Neural cell (in vitro differentiated cells): ENCODE results near the gene ECI1.

Source experiments
- CTCF ChIP-seq: fragments of 450-650 bp; IDR thresholded peaks from 2 replicates; pipeline ENCODE4 v1.5.1; 2014; ENCODE audit warnings: antibody characterized with exemption, mild to moderate bottlenecking, moderate library complexity; ENCODE audit not compliant: poor library complexity, severe bottlenecking
- EP300 ChIP-seq: fragments of 450-650 bp; conservative IDR thresholded peaks from 2 replicates; pipeline ENCODE4 v1.6.1; 2014; ENCODE audit warnings: antibody characterized with exemption, mild to moderate bottlenecking, moderate library complexity; ENCODE audit not compliant: poor library complexity, severe bottlenecking
- EZH2 ChIP-seq: fragments of 200-600, 300-800 bp; shearing (Covaris generic), sonication (generic); IDR thresholded peaks from 2 replicates; pipeline ENCODE4 v1.6.1; 2014; ENCODE audit warnings: antibody characterized with exemption, low read length, borderline replicate concordance, mild to moderate bottlenecking; ENCODE audit not compliant: insufficient read depth, poor library complexity, severe bottlenecking
- MXI1 ChIP-seq: fragments of 450-650 bp; conservative IDR thresholded peaks from 2 replicates; pipeline ENCODE4 v1.6.1; 2014; ENCODE audit warnings: antibody characterized with exemption, mild to moderate bottlenecking; ENCODE audit not compliant: poor library complexity, severe bottlenecking
- POLR2AphosphoS5 ChIP-seq: IDR thresholded peaks from 2 replicates; pipeline ENCODE4 v1.6.1; 2012
- RAD21 ChIP-seq: fragments of 450-650 bp; conservative IDR thresholded peaks from 2 replicates; pipeline ENCODE4 v1.6.1; 2014; ENCODE audit warnings: antibody characterized with exemption, mild to moderate bottlenecking, moderate library complexity
- SMC3 ChIP-seq: fragments of 450-650 bp; conservative IDR thresholded peaks from 2 replicates; pipeline ENCODE4 v1.6.1; 2014; ENCODE audit warnings: antibody characterized with exemption, mild to moderate bottlenecking, moderate library complexity; ENCODE audit not compliant: poor library complexity
- TAF1 ChIP-seq: IDR thresholded peaks from 2 replicates; pipeline ENCODE4 v1.6.1; 2012; ENCODE audit warnings: low read depth

DNA sequence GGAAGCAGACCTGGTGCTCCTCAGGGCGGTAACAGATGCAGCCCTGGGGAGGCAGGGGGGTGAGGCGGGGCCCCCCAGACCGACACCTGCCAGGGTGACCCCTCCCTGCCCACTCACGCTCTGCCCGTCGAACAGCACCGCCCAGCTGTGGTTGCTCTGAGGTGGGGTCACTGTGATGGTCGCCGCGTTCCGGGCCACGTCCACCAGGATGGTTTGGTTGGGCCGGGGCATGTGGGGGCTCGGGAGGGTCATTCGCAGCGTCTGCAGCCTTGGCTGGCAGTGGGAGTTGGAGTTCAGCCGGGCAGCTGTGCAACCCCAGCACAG lies 41.4 kb downstream of the ECI1 start:
- TF ChIP-seq CTCF (no peak), RAD21 (no peak), EZH2 (no peak), EP300 (no peak), SMC3 (no peak), POLR2AphosphoS5 (no peak), MXI1 (no peak), TAF1 (no peak)
